GM13977 (cell line): ENCODE measurements around the gene SLC12A2.

Experiments
- DNase-seq: peaks from one replicate; pipeline ENCODE4 v3.0.0; 2012; ENCODE audit warnings: low spot score
- in situ Hi-C: fragments of 300-500 bp; cut with MboI; formaldehyde crosslinking; loops from one replicate; pipeline ENCODE4 v1.12.0; 2022; ENCODE audit warnings: low sequenced_read_pairs, low pct_unique_long_range_greater_than_20kb, mixed read lengths, inconsistent platforms; ENCODE audit not compliant: unreplicated experiment
- TF ChIP-seq, protein P1 (sequence below): IDR thresholded peaks from 2 replicates; pipeline ENCODE4 v1.5.1; 2012; ENCODE audit warnings: mild to moderate bottlenecking, control low read depth; ENCODE audit not compliant: insufficient read depth; ENCODE audit errors: extremely low read depth, missing control alignments

SLC12A2 gene

DNA sequence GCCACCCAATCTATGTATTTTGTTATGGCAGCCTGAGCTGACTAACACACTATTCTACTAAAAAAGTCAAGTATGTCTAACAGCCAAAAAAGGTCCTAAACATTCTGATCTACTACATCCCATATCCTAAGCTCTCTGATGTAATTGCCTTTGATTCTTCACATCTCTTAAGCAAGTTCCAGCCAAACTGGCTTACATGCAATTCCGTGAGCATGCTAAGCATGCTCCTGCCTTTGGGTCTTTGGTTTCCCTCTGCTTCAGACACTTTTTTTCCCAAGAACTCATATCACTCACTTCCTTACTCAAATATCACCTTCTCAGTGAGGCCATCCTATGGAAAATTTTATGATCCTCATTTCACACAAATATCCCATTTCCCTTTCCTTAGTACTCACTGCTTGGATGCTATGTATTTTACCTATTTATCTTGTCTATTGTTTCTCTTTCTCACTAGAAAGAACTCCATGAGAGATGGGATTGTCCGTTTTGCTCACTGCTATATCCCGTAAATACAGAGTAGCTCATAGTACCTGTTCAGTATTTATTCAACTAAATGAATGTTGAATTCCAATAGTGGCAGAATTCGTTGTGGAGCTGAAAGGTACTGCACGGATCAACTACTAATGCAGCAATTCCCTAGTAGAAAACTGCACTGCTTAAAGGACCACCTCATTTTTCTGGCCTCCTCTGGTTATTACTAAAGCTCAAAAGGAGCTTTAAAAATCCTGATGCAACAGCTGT is 2.3 kb upstream of the SLC12A2 start:
- TF ChIP-seq, protein P1, sequence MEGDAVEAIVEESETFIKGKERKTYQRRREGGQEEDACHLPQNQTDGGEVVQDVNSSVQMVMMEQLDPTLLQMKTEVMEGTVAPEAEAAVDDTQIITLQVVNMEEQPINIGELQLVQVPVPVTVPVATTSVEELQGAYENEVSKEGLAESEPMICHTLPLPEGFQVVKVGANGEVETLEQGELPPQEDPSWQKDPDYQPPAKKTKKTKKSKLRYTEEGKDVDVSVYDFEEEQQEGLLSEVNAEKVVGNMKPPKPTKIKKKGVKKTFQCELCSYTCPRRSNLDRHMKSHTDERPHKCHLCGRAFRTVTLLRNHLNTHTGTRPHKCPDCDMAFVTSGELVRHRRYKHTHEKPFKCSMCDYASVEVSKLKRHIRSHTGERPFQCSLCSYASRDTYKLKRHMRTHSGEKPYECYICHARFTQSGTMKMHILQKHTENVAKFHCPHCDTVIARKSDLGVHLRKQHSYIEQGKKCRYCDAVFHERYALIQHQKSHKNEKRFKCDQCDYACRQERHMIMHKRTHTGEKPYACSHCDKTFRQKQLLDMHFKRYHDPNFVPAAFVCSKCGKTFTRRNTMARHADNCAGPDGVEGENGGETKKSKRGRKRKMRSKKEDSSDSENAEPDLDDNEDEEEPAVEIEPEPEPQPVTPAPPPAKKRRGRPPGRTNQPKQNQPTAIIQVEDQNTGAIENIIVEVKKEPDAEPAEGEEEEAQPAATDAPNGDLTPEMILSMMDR: no peak
- no peak for DNase-seq
- in situ Hi-C loops: no loop called here

DNA sequence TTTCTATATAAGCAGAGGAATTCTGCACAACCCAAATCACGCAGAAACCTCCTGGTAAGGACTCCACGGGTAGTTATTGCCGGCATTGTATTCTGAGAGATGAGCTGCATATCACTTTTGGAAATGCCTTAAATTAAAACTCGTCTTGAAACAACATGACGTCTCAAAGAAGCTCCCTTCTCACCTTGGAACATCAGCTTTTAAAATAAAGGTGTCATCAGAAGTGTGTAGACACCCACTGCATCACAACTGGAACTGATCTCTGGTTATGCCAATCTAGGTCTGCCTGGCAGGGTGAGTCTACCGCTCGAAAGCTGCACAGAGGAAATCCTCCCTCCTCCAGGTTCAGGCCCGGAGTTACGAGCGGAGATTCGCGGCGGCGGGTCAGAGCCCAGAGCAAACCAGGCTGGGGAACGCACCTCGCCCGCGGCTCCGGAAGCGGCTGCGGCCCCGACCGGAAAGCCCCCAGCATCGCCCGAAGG is 974 bp upstream of the SLC12A2 start:
- TF ChIP-seq, protein P1: no peak
- in situ Hi-C loops: no loop called here
- no peak for DNase-seq

DNA sequence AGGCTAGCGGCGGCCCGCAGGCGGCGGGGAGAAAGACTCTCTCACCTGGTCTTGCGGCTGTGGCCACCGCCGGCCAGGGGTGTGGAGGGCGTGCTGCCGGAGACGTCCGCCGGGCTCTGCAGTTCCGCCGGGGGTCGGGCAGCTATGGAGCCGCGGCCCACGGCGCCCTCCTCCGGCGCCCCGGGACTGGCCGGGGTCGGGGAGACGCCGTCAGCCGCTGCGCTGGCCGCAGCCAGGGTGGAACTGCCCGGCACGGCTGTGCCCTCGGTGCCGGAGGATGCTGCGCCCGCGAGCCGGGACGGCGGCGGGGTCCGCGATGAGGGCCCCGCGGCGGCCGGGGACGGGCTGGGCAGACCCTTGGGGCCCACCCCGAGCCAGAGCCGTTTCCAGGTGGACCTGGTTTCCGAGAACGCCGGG is 253 bp downstream of the SLC12A2 start:
- peak; percentile 84 for DNase-seq
- in situ Hi-C loops: no loop called here
- TF ChIP-seq, protein P1: peak; percentile 70

DNA sequence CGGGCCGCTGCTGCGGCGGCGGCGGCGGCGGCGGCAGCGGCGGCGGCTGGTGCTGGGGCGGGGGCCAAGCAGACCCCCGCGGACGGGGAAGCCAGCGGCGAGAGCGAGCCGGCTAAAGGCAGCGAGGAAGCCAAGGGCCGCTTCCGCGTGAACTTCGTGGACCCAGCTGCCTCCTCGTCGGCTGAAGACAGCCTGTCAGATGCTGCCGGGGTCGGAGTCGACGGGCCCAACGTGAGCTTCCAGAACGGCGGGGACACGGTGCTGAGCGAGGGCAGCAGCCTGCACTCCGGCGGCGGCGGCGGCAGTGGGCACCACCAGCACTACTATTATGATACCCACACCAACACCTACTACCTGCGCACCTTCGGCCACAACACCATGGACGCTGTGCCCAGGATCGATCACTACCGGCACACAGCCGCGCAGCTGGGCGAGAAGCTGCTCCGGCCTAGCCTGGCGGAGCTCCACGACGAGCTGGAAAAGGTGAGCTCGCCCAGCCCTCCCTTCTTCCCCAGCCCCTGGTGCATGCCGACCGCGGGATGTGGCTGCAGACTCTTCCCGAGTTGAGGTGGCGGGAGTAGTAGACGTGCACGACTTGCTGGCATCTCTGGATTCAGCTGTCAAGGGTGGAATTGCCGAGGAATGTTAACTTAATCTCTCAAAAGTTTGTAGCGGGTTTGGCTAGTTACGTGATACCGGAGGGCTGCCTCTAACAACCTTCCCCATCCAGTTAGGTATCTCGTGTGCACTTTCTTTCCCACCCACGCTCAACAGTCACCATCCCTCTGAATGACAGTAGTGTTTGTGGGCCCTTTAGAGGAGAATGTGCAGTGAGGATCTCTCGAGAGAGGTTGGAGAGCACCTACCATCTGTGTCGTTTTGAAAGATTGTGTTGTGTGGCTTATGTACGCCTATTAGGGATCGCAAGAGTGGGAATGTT is 932 bp downstream of the SLC12A2 start:
- TF ChIP-seq, protein P1: no peak
- in situ Hi-C loops: no loop called here
- peak; percentile 52 for DNase-seq

DNA sequence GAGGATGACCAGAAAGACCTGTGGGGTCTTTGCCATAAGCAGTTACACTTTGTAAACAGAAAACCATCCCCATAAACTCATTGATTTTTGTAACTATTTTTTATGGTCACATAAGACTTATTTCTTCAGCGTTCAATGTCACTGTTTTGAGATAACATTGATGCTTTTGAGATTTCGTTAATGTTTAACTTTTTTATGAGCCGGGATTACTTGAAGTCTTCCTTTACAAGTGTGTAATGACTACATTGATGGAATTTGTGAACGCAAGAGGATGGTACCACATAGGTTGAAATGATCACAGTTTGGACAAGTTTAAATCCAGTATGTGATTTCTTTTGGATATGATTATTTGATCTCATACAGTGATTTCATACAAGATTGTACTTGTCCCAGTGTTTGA is 1.8 kb downstream of the SLC12A2 start:
- TF ChIP-seq, protein P1: no peak
- in situ Hi-C loops: no loop called here
- DNase-seq: no peak

DNA sequence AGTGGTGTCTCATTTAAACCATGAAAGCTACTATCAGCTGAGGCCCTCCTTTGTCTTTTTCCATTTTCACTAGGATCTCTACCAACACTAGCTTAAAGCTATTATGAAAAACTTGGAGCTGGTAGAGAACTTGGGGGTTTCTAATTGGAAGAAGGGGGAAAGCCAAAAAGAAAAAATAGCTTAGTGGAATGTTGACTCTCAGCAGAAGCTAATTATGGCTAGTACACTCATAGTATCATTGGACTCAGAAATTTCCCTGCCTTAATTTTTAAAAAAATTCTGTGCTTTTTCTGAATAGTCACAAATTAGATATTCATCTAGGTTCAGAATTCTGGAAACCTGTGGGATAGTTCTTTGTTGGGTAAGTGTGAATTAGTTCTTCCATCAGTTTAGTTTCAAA is 8.0 kb downstream of the SLC12A2 start:
- TF ChIP-seq, protein P1: no peak
- in situ Hi-C loops: no loop called here
- DNase-seq: no peak
